Measurements from ENCODE around the gene ADORA2B. TPM values are rescaled to one million over a fixed set of nuclear protein-coding genes. Genes with fewer than 3 reads are reported as not detected.

ADORA2B gene
- total and polyA plus RNA-seq, 2 of the 8 experiments (the other 6 are each of a cell fraction or from before 2014, with no cell fraction given): 2.6 to 8.2 TPM

DNA sequence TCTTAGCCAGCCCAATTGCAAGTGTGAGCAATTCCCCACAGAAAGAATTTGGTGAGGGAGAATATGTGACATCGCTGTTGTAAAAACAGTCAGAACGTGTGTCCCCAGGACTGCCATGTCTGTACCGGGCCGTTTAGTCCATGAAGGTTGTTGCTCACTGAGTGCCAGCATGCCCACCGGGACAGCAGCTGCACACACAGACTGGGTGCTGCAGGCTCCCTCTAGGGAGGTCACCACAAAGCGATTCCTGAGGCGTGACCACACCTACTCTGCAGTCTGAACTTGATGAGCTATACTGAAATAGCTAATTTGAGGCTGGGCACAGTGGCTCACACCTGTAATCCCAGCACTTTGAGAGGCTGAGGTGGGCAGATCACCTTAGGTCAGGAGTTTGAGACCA, 44.1 kb upstream of the ADORA2B start:
- no peak overlapping the region for H3K4me3 ChIP-seq (ENCODE audit: extremely low read depth in 1 of 4, insufficient read depth in 2 of 4, low read depth in 3 of 4, low read length in 4 of 4)
- H2AFZ ChIP-seq (ENCODE audit: low read length): no peak overlapping the region
- no peak overlapping the region for H3K23ac ChIP-seq (ENCODE audit: insufficient read length)
- H2BK5ac ChIP-seq (ENCODE audit: low read depth, low read length): no peak overlapping the region
- no peaks in the 10 kb centered on the region for H3K4me1 ChIP-seq (replicated peaks in 1 of 4; ENCODE audit: control insufficient read depth in 3 of 4, insufficient read depth in 4 of 4, low read length in 3 of 4)
- no peaks in the 10 kb centered on the region for H3K9me3 ChIP-seq (ENCODE audit: insufficient read depth in 2 of 2, low read depth in 1 of 2, low read length in 1 of 2)
- no peak overlapping the region for H2BK15ac ChIP-seq (ENCODE audit: low read length)
- no peak overlapping the region for H2BK20ac ChIP-seq (ENCODE audit: low read length)
- FAIRE-seq: no peak
- no peak overlapping the region for H4K8ac ChIP-seq (ENCODE audit: extremely low read depth, insufficient read depth, low read length)
- no peaks in the 10 kb centered on the region for H3K36me3 ChIP-seq (ENCODE audit: control insufficient read depth in 2 of 4, insufficient read depth in 4 of 4, low read length in 3 of 4)
- no peaks in the 10 kb centered on the region for H4K20me1 ChIP-seq (replicated peaks in 1 of 2; ENCODE audit: control insufficient read depth in 1 of 2, insufficient read depth in 2 of 2, low read length in 2 of 2)
- H3K9ac ChIP-seq (replicated peaks in 1 of 4; ENCODE audit: extremely low read depth in 1 of 4, low read depth in 3 of 4, low read length in 3 of 4): no peak overlapping the region
- no peak overlapping the region for H3K4ac ChIP-seq (replicated peaks; ENCODE audit: insufficient read length, low read depth, low read length)
- ChIA-PET CTCF (ENCODE audit: partially characterized antibody) (interaction anchor here (0.9 kb wide), 2 partner anchors 17 to 19 kb away, joined by 3 to 5 read pairs; no protein-coding TSS in a partner anchor), POLR2A (ENCODE audit: partially characterized antibody) (interaction anchor here (1.0 kb wide), 1 partner anchor 10 kb away, joined by 4 read pairs; no protein-coding TSS in a partner anchor)
- no peak overlapping the region for H3K56ac ChIP-seq (replicated peaks; ENCODE audit: insufficient read length, low read depth, low read length)
- no peaks in the 10 kb centered on the region for H3K79me2 ChIP-seq (ENCODE audit: control insufficient read depth in 1 of 2, insufficient read depth in 2 of 2, low read length in 2 of 2)
- no peaks in the 10 kb centered on the region for H3K23me2 ChIP-seq (ENCODE audit: low read depth, low read length)
- no peak overlapping the region for H3K4me2 ChIP-seq (ENCODE audit: insufficient read depth in 1 of 2, low read depth in 2 of 2, low read length in 2 of 2)
- 85% methylated on average over 7 of the region's 7 CpGs; no CpG with 5 or more reads in 1 of the 2 experiments for WGBS, 2 experiments (ENCODE audit: extremely low coverage in 1 of 2, insufficient coverage in 1 of 2, insufficient read length in 1 of 2, insufficient replicate concordance in 2 of 2, low coverage in 1 of 2, low lambda C conversion rate in 2 of 2, missing lambda C conversion rate in 1 of 2)
- no peak overlapping the region for H2BK12ac ChIP-seq (ENCODE audit: low read depth, low read length)
- H3K18ac ChIP-seq (ENCODE audit: extremely low read depth, low read length): no peak overlapping the region
- TF ChIP-seq HDAC6 (IDR thresholded peaks at IDR 0.05; ENCODE audit: low read depth, low read length): no peak
- TF ChIP-seq SAP30 (IDR thresholded peaks at IDR 0.05; ENCODE audit: insufficient read depth, insufficient replicate concordance, low read length): no peak
- TF ChIP-seq SUZ12 (IDR thresholded peaks at IDR 0.05; ENCODE audit: low read length): no peak
- no peak for TF ChIP-seq CBX8 (IDR thresholded peaks at IDR 0.05; ENCODE audit: borderline replicate concordance, low read depth, low read length)
- no peak for TF ChIP-seq RAD21 (IDR thresholded peaks at IDR 0.05 in 1 of 2, conservative IDR thresholded peaks at IDR 0.05 in 1 of 2; ENCODE audit: low read depth in 2 of 2, low read length in 2 of 2)
- TF ChIP-seq TCF12 (IDR thresholded peaks at IDR 0.05; ENCODE audit: low read depth, low read length): no peak
- TF ChIP-seq MAFK (IDR thresholded peaks at IDR 0.05; ENCODE audit: low read depth, low read length): no peak
- H3K14ac ChIP-seq (ENCODE audit: insufficient read length): no peak overlapping the region
- no peak overlapping the region for H3K27ac ChIP-seq (ENCODE audit: low read depth, low read length)
- H4K91ac ChIP-seq (replicated peaks; ENCODE audit: insufficient read length, low read length): no peak overlapping the region
- no peaks in the 10 kb centered on the region for H3K27me3 ChIP-seq (replicated peaks in 1 of 4; ENCODE audit: control insufficient read depth in 3 of 4, extremely low read depth in 1 of 4, insufficient read depth in 3 of 4, low read length in 3 of 4)
- DNase-seq (ENCODE audit: low read depth in 1 of 2, low spot score in 2 of 2): no peak
- no peaks in the 10 kb centered on the region for H3K79me1 ChIP-seq (ENCODE audit: low read depth, low read length)
- no peak overlapping the region for H4K5ac ChIP-seq (ENCODE audit: insufficient read length, low read depth, low read length)
- no peak overlapping the region for H2BK120ac ChIP-seq (replicated peaks; ENCODE audit: low read depth, low read length)
- no peak overlapping the region for H2AK5ac ChIP-seq (ENCODE audit: low read depth, low read length)
